HL-60/S4 (cell line): ENCODE results near the gene TSPAN9.

Source experiments
- in situ Hi-C: fragments of 300-500 bp; cut with MboI; formaldehyde crosslinking; loops from 2 replicates; pipeline ENCODE4 v1.14.3; 2022; ENCODE audit warnings: low sequenced_read_pairs

Gene TSPAN9

GRCh38 chr12:3120701-3121100, 43.5 kb downstream of the TSPAN9 start:
- in situ Hi-C loops, result no loop called here

- in situ Hi-C loops, result no loop called here
These were observed 45.9 kb downstream of the TSPAN9 start for GRCh38 chr12:3122841-3123678.

GRCh38 chr12:3123729-3124128, 46.5 kb downstream of the TSPAN9 start:
- in situ Hi-C loops, result no loop called here

- in situ Hi-C loops, result no loop called here
These were observed 47.7 kb downstream of the TSPAN9 start for GRCh38 chr12:3124917-3125316.

DNA sequence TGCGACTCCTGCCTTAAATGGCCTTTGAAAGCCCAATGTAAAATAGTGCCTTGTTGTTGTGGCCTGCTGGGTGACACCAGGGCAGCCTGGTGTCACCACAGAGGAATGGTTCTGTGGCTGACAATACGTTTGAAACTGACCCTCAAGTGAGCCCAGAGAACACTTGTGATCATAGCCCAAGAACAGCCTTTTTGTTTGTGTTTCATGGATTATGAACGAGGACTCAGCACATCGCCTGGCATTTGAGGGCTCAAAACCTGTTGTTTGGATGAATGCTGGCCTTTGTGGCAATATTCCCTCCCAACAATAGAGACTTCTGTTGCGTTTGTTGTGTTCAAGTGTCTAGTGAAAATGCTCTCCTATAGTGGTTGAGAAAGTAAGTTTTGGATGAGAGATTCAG, 48.5 kb downstream of the TSPAN9 start:
- in situ Hi-C loops, result no loop called here

DNA sequence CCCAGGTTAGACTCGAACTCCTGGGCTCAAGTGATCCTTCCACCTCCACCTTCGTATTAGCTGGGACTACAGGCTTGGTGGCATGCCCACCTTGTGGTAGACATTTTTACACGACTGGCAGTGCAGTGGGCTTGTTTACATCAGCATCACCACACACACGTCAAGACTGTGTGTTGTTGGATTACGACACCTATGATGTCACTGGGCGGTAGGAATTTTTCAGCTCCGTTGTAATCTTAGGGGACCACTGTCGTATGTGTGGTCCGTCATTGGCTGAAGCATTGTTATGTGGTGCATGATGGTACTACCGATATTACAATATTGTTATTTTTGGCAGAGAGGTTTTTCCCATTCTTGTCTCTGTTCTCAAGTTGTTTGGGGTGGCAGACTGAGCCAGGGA, 50.7 kb downstream of the TSPAN9 start:
- in situ Hi-C loops, result no loop called here

GRCh38 chr12:3128498-3129293, 51.5 kb downstream of the TSPAN9 start:
- in situ Hi-C loops, result no loop called here

- in situ Hi-C loops, result loop anchor here (10.0 kb wide), 1 partner anchor 145 kb away; no protein-coding TSS in a partner anchor
These were observed 52.3 kb downstream of the TSPAN9 start for GRCh38 chr12:3129301-3130056.

DNA sequence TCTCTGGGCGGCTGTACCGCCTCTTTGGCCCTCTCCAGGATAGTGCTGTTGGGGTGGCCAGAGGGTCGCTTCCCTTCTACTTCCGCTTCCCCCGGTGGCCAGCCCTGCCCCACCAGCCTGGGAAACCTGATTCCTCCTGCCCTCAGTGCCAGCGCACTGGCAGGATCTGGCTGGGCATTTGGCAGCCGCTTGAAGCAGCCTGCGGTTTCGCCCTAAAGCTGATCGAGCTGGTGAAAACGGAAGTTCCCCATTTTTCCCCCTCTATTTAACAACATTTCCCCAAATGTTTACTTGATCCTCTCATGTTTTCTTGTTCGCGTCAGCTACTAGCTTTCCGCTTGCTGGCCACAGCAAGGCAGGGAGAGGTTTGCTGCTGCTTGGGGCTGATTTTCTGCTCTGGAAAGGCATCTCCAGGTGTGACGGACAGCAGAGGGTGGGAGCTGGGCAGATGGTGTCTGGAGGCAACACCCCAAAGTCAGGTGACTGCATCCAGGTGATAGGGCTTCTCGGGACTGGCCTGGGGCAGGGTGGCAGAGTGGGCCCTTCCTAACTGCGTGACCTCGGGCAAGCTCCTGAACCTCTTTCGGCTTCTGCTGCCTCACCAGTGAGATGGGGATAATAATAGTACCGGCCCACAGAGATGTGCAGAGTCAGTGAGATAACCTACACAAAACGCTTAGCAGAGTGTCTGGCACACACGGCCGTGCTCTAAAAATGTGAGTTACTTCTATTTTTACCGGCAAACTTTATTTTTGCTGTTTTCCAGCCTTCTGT, 53.1 kb downstream of the TSPAN9 start:
- in situ Hi-C loops, result loop anchor here (10.0 kb wide), 1 partner anchor 145 kb away; no protein-coding TSS in a partner anchor

DNA sequence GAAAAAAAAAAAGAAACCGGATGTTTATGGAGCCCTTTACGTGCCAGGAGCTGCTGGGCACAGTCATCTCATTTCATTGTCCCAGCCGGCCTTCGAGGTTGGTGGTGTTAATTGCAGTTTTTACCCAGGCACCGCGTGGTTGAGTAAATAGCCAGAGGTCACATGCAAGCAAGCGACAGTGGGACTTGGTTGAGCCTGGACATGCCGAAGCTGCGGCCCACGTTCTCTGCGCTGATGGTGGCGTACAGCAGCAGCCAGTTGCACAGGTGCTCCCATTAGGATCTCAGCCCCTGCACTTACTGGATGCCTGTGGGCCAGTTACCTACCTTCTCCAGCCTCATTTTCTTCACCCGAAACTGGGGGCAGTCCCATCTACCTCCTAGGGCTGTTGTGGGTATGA, 54.0 kb downstream of the TSPAN9 start:
- in situ Hi-C loops, result loop anchor here (10.0 kb wide), 1 partner anchor 144 kb away; no protein-coding TSS in a partner anchor

GRCh38 chr12:3132636-3133404, 55.6 kb downstream of the TSPAN9 start:
- in situ Hi-C loops, result loop anchor here (10.0 kb wide), 1 partner anchor 142 kb away; no protein-coding TSS in a partner anchor

- in situ Hi-C loops, result loop anchor here (10.0 kb wide), 1 partner anchor 141 kb away; no protein-coding TSS in a partner anchor
These were observed 56.2 kb downstream of the TSPAN9 start for GRCh38 chr12:3133405-3133783.

DNA sequence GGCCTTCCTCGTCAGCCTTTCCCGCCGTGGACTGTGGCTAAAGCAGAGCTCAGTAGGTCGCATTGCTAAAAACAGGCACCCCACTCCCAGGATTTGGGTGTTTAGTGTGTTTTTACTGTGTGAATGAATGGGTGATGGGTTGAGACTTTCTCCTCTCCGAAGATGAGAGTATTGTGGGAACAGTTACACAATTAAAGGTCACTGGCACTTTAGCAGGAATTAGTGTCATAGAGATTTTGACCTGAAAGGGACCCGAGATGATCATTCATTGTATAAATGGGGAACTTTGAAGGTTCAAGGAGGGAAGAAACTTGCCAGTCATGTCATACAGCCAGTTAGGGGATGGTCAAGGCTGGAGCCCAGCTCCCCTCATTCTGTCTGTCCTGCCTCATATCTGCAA, 56.9 kb downstream of the TSPAN9 start:
- in situ Hi-C loops, result loop anchor here (10.0 kb wide), 1 partner anchor 141 kb away; no protein-coding TSS in a partner anchor

DNA sequence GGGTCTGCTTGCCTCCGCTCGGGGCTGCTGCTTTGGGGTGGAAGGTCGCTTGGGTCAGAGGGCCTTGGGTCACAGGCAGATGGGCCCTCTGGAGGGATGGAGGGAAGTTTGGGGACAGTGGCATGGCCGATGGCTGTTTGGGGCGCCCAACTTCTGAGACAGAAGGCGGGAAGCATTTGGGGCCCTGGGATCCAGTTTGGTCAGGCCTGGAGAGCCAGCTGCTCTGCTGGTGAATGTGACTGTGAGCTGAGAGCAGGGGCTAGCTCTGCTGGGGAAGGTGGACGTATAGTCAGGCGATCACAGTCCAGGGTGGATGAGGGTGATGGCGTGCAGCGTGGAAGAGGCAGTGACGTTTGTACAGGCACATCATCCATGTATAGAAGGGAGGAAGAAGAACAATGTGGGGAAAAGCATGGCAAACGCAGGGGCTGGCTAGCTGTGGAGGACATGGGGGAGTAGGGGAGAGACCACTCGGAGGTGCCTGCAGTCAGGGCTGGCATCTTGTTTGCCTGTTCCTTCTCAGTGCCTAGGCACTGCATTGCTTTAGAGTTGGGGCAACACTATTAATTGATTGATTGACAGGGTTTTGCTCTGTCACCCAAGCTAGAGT, 57.5 kb downstream of the TSPAN9 start:
- in situ Hi-C loops, result loop anchor here (10.0 kb wide), 1 partner anchor 140 kb away; no protein-coding TSS in a partner anchor

- in situ Hi-C loops, result loop anchor here (10.0 kb wide), 1 partner anchor 139 kb away; no protein-coding TSS in a partner anchor
These were observed 58.6 kb downstream of the TSPAN9 start for GRCh38 chr12:3135522-3136461.

- in situ Hi-C loops, result loop anchor here (10.0 kb wide), 1 partner anchor 138 kb away; no protein-coding TSS in a partner anchor
These were observed 59.6 kb downstream of the TSPAN9 start for GRCh38 chr12:3136641-3137267.

GRCh38 chr12:3137268-3137781, 60.1 kb downstream of the TSPAN9 start:
- in situ Hi-C loops, result loop anchor here (10.0 kb wide), 1 partner anchor 137 kb away; no protein-coding TSS in a partner anchor
